ENCODE measurements around the gene FIZ1.

The FIZ1 gene

GRCh38 chr19:55635334-55635717, 36.0 kb upstream of the FIZ1 start:
- DNase-seq (ENCODE audit: low read depth, low spot score), result no peak

- no peak for DNase-seq (ENCODE audit: low read depth, low spot score)
Observed at GRCh38 chr19:55633861-55634260, 34.5 kb upstream of the FIZ1 start.

DNA sequence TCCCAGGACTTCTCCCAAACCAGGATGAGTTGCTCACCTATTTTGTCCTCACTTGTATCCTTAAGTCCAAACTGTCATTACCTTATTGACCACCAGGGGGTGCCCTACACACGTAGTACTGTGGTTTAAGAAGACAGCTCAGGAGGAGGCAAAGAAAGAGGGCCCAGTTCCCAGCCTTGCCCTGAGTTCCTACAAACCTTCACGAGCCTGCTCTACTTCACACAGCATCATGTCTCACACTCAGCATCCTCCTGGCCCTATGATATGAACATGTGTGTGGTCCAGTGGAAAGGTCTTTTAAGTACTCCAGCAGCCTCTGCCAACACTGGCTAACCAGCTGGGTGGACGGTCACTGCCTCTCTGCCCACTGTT, 33.1 kb upstream of the FIZ1 start:
- peak; percentile 84 for DNase-seq (ENCODE audit: low read depth, low spot score)

GRCh38 chr19:55626350-55626749, 27.0 kb upstream of the FIZ1 start:
- DNase-seq (ENCODE audit: low read depth, low spot score), result no peak

GRCh38 chr19:55625004-55625326, 25.6 kb upstream of the FIZ1 start:
- DNase-seq (ENCODE audit: low read depth, low spot score), result no peak

GRCh38 chr19:55624109-55625003, 25.0 kb upstream of the FIZ1 start, which contains the start of gene ZNF784:
ZNF784 (minus strand) TSS chr19:55624566; CDS start chr19:55624561, 5 bp downstream.
- DNase-seq (ENCODE audit: low read depth, low spot score), result peak; percentile 83

DNA sequence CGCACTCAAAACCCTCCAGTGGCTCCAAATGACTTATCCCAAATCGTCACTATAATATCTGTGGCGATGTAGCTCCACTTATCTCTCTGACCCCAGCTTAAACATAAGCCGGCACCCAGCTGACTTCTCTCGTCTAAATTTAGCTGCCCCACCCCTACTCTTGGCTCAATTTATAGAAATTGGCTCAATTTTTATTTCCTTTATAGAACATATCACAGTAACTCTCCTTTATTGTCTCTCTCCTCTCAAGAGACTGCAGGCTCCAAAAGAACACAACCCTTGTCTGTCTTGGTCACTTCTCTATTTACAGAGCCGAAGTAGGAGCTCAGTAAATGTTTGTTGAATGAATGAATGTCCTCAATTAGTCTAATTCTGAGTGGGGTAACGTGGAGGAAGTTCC, 24.2 kb upstream of the FIZ1 start:
- no peak for DNase-seq (ENCODE audit: low read depth, low spot score)

- no peak for DNase-seq (ENCODE audit: low read depth, low spot score)
Observed at GRCh38 chr19:55623130-55623529, 23.8 kb upstream of the FIZ1 start.

GRCh38 chr19:55622242-55622969, 23.1 kb upstream of the FIZ1 start:
- DNase-seq (ENCODE audit: low read depth, low spot score), result no peak

- no peak for DNase-seq (ENCODE audit: low read depth, low spot score)
Observed at GRCh38 chr19:55621673-55622231, 22.4 kb upstream of the FIZ1 start.

- no peak for DNase-seq (ENCODE audit: low read depth, low spot score)
Observed at GRCh38 chr19:55621205-55621672, 21.9 kb upstream of the FIZ1 start.

DNA sequence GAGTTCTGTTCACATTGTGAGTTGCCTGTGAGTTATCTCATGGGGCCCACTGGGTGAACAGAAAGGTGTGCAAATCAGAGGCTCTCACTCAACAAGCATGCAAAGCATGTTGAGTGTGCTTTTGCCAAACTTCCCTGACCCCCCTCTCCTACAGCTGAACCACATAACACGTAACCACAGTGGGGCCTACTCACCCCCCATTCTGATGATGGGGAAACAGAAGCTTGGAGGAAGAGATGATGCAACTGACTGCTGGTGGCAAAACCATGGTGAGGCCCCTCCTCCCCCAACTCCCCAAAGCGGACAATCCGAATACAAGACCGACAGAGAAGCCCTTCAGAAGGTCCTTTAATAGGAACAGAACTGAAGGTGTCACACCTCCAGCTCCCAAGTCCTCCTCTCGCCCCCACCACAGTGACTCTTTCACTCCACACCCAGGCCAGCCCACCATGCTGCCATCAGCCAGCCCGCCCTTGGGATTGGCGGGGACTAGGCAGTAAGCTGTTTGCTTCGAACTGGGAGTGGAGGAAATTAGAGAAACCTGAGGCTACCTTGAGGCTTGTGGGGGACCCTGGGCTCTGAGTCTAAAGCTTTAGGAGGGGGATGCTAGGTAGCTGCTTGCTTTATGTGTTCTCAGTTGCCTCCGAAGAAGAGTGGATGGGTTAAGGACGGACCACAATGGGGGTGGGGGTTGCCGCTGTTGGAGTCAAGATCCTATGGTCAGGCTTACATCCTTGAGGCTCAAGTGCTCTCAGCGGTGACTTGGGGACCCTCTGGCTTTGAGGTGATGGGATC, 21.3 kb upstream of the FIZ1 start:
- no peak for DNase-seq (ENCODE audit: low read depth, low spot score)

- DNase-seq (ENCODE audit: low read depth, low spot score), result no peak
Observed at GRCh38 chr19:55619286-55619685, 20.0 kb upstream of the FIZ1 start.

GRCh38 chr19:55618426-55618825, 19.1 kb upstream of the FIZ1 start:
- DNase-seq (ENCODE audit: low read depth, low spot score), result no peak

DNA sequence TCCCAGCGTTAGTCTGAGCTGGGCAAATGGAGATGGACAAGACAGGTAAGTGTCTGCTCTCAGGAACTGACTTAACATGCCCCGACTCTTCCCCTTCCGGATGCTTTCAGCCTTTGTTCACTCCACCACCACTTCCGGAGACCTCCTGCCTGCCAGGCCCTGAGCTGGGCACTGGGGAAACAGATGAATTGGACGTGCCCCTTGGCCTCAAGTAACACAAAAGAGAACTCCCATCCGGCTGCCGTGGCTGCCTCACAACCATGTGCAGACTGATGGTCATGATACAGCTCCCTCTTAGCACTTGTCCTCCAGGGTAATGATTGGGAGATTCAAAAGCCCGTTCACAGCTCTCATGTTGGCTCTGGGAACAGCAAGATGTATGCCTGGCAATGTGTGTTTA, 18.1 kb upstream of the FIZ1 start:
- DNase-seq (ENCODE audit: low read depth, low spot score), result no peak

GRCh38 chr19:55616395-55616875, 17.1 kb upstream of the FIZ1 start:
- no peak for DNase-seq (ENCODE audit: low read depth, low spot score)

GRCh38 chr19:55615543-55616394, 16.5 kb upstream of the FIZ1 start:
- DNase-seq (ENCODE audit: low read depth, low spot score), result no peak

- DNase-seq (ENCODE audit: low read depth, low spot score), result no peak
Observed at GRCh38 chr19:55614711-55615542, 15.6 kb upstream of the FIZ1 start.

DNA sequence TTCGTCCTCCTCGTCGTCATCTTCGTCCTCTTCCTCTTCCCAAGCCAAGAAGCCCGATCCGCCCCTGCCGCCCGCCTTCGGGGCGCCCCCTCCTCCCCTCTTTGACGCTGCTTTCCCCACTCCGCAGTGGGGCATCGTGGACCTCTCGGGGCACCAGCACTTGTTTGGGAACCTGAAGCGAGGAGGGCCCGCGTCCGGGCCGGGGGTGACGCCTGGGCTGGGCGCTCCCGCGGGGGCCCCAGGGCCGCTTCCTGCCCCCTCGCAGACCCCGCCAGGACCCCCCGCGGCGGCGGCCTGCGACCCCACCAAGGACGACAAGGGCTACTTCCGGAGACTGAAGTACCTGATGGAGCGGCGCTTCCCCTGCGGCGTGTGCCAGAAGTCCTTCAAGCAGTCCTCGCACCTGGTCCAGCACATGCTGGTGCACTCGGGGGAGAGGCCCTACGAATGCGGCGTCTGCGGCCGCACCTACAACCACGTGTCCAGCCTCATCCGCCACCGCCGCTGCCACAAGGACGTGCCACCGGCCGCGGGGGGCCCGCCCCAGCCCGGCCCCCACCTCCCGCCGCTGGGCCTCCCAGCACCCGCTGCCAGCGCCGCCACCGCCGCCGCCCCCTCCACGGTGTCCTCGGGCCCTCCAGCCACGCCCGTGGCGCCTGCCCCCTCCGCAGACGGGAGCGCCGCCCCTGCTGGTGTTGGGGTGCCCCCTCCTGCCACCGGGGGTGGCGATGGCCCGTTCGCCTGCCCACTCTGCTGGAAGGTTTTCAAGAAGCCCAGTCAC, 14.8 kb upstream of the FIZ1 start:
- DNase-seq (ENCODE audit: low read depth, low spot score), result no peak

Data from activated CD4-positive, CD25-positive, alpha-beta regulatory T cell treated with anti-CD3 and anti-CD28 coated beads, Interleukin-2, amount 50 U/mL, for 16 hours (primary cell).